Type B pancreatic cell (in vitro differentiated cells): ENCODE data around the gene SEPHS1. TPM values are rescaled to one million over a fixed set of nuclear protein-coding genes. Genes with fewer than 3 reads are reported as not detected.
A peak's percentile ranks its signal among the peaks of the same experiment; 100 is the strongest.

Source experiments
- DNase-seq: peaks from one replicate; pipeline ENCODE4 v3.0.0; 2021; ENCODE audit warnings: mixed read lengths; ENCODE audit not compliant: unreplicated experiment; ENCODE audit errors: extremely low spot score
- H3K27ac Mint-ChIP-seq: 2 replicates; pipeline ENCODE4 v1.8.0; 2021; ENCODE audit warnings: mild to moderate bottlenecking, mixed read lengths
- H3K27me3 Mint-ChIP-seq: 2 replicates; pipeline ENCODE4 v1.8.0; 2021; ENCODE audit warnings: mixed read lengths
- H3K36me3 Mint-ChIP-seq: 2 replicates; pipeline ENCODE4 v1.8.0; 2021; ENCODE audit warnings: mixed read lengths
- H3K4me1 Mint-ChIP-seq: one replicate; pipeline ENCODE4 v1.8.0; 2021; ENCODE audit warnings: mixed read lengths; ENCODE audit not compliant: unreplicated experiment
- H3K4me3 Mint-ChIP-seq: 2 replicates; pipeline ENCODE4 v1.8.0; 2021; ENCODE audit warnings: mild to moderate bottlenecking, mixed read lengths
- H3K9me3 Mint-ChIP-seq: 2 replicates; pipeline ENCODE4 v1.8.0; 2021; ENCODE audit warnings: mixed read lengths
- long read RNA-seq: library from polyadenylated mRNA; unstranded; transcript quantifications from one replicate; pipeline ENCODE4 v2.0.0, GENCODE V29; 2020
- total RNA-seq: library from RNA; stranded (reverse); gene quantifications from 2 replicates; pipeline ENCODE4 v1.2.1, GENCODE V29; 2021; ENCODE audit warnings: low replicate concordance
- TF ChIP-seq, protein P1 (sequence below): fragments of 200-600 bp; sonication (generic); conservative IDR thresholded peaks from 2 replicates; pipeline ENCODE4 v1.5.0; 2021; ENCODE audit warnings: antibody characterized with exemption, mild to moderate bottlenecking

Gene SEPHS1, protein sequence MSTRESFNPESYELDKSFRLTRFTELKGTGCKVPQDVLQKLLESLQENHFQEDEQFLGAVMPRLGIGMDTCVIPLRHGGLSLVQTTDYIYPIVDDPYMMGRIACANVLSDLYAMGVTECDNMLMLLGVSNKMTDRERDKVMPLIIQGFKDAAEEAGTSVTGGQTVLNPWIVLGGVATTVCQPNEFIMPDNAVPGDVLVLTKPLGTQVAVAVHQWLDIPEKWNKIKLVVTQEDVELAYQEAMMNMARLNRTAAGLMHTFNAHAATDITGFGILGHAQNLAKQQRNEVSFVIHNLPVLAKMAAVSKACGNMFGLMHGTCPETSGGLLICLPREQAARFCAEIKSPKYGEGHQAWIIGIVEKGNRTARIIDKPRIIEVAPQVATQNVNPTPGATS
- total RNA-seq: 61.5 and 96.4 TPM in 2 replicates
- long read RNA-seq, transcript SEPHS1-201 (9 exons, 3,273 nt): major isoform, 48 of 71 reads
- long read RNA-seq, partial matches to known transcripts: 15 of 71 reads
- long read RNA-seq, other reads (novel, unspliced or antisense): 5 of 71 reads

- peaks cover 18% of the 10 kb centered on the region for H3K4me1 Mint-ChIP-seq
- peaks cover 9% of the 10 kb centered on the region for H3K36me3 Mint-ChIP-seq
- H3K27me3 Mint-ChIP-seq: peaks cover 37% of the 10 kb centered on the region
Observed at GRCh38 chr10:13348216-13349017, at the start of gene SEPHS1. Gene SEPHS1 (minus strand): TSS chr10:13348293. CDS start chr10:13344950, 3,343 bp downstream.

DNA sequence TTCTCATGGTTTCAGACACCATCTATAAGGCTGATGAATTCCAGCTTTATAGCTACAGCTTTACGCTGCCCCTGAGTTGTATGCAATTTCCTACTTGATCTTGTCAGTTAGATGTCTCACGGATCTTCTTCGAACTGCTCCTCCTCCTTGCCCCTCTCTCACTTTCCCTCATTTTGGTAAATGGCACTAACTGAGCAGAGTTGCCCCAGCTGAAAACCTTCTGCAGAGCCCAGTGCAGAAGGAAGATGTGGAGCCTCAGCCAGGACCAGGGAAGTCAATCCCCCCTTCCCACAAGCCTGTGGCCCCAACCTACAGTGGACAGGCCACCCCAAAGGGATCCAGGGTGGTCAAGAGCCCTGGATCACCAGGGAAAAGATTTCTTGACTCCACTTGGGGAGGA lies 49.0 kb upstream of the SEPHS1 start:
- H3K9me3 Mint-ChIP-seq: peaks cover 8% of the 10 kb centered on the region
- H3K4me3 Mint-ChIP-seq: no peak overlapping the region
- H3K27me3 Mint-ChIP-seq: no peaks in the 10 kb centered on the region
- H3K36me3 Mint-ChIP-seq: no peaks in the 10 kb centered on the region
- DNase-seq: no peak
- no peak overlapping the region for H3K27ac Mint-ChIP-seq
- no peaks in the 10 kb centered on the region for H3K4me1 Mint-ChIP-seq
- TF ChIP-seq, protein P1, sequence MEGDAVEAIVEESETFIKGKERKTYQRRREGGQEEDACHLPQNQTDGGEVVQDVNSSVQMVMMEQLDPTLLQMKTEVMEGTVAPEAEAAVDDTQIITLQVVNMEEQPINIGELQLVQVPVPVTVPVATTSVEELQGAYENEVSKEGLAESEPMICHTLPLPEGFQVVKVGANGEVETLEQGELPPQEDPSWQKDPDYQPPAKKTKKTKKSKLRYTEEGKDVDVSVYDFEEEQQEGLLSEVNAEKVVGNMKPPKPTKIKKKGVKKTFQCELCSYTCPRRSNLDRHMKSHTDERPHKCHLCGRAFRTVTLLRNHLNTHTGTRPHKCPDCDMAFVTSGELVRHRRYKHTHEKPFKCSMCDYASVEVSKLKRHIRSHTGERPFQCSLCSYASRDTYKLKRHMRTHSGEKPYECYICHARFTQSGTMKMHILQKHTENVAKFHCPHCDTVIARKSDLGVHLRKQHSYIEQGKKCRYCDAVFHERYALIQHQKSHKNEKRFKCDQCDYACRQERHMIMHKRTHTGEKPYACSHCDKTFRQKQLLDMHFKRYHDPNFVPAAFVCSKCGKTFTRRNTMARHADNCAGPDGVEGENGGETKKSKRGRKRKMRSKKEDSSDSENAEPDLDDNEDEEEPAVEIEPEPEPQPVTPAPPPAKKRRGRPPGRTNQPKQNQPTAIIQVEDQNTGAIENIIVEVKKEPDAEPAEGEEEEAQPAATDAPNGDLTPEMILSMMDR: no peak

More at GRCh38 chr10:13348216-13349017, at the start of gene SEPHS1:
- TF ChIP-seq, protein P1: no peak
- Mint-ChIP-seq H3K27ac (peak within 1 kb of the TSS; percentile 97), H3K4me3 (peak within 1 kb of the TSS; percentile 96), H3K9me3 (no peaks in the 10 kb centered on the region)
- peak; percentile 84 for DNase-seq

- Mint-ChIP-seq H3K36me3 (no peaks in the 10 kb centered on the region), H3K27me3 (no peaks in the 10 kb centered on the region), H3K4me1 (no peaks in the 10 kb centered on the region), H3K9me3 (peaks cover 8% of the 10 kb centered on the region), H3K27ac (no peak overlapping the region), H3K4me3 (no peak overlapping the region)
- no peak for DNase-seq
- TF ChIP-seq, protein P1: no peak
Observed at GRCh38 chr10:13396369-13396768, 48.3 kb upstream of the SEPHS1 start.

DNA sequence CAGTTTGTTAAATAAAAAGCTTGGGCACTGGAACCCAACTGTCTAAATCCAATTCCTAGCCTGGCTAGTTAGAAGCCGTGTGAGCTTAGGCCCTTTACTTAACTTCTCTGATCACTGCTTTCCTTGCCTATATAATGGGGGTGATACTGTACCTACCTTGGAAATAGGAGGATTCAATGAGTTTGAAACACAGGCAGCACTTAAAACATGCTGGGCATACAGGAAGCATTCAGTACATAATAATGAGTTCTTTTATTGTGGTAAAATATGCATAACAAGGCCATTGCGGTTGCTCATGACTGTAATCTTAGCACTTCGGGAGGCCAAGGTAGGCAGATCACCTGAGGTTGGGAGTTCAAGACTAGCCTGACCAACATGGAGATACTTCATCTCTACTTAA lies 47.4 kb upstream of the SEPHS1 start:
- H3K27me3 Mint-ChIP-seq: no peaks in the 10 kb centered on the region
- H3K9me3 Mint-ChIP-seq: peaks cover 8% of the 10 kb centered on the region
- TF ChIP-seq, protein P1: no peak

DNA sequence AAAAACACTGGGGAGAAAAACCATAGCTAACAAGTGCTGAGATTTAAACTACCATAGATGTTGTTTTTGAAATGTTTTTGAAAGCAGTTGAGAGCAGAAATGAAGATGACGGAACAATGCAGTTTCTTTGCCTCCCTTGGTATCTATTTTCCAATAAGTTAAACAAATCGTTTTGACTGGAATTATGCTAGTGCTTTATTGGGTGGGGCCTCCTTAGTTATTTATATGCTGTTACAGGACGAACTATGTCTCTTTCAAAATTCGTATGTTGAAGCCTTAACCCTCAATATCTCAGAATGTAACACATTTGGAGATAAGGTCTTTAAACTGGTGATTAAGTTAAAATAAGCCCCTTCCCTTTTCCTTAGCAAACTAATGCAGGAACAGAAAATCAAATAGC lies 45.5 kb upstream of the SEPHS1 start:
- no peak for DNase-seq
- H3K4me3 Mint-ChIP-seq: no peak overlapping the region
- no peaks in the 10 kb centered on the region for H3K4me1 Mint-ChIP-seq
- H3K9me3 Mint-ChIP-seq: no peaks in the 10 kb centered on the region
- H3K27me3 Mint-ChIP-seq: no peaks in the 10 kb centered on the region
- H3K27ac Mint-ChIP-seq: no peak overlapping the region
- TF ChIP-seq, protein P1: no peak
- H3K36me3 Mint-ChIP-seq: no peaks in the 10 kb centered on the region

More for the DNA sequence above, 47.4 kb upstream of the SEPHS1 start:
- H3K4me1 Mint-ChIP-seq: no peaks in the 10 kb centered on the region
- no peak overlapping the region for H3K4me3 Mint-ChIP-seq
- no peaks in the 10 kb centered on the region for H3K36me3 Mint-ChIP-seq
- no peak overlapping the region for H3K27ac Mint-ChIP-seq
- DNase-seq: no peak
